ENCODE measurements around the gene TAS1R2. TPM values are rescaled to one million over a fixed set of nuclear protein-coding genes. Genes with fewer than 3 reads are reported as not detected.
A peak's percentile ranks its signal among the peaks of the same experiment; 100 is the strongest.

TAS1R2 gene
- total and polyA plus RNA-seq, 3 donors from 2014 or later: 0.19 TPM; not detected in 2

DNA sequence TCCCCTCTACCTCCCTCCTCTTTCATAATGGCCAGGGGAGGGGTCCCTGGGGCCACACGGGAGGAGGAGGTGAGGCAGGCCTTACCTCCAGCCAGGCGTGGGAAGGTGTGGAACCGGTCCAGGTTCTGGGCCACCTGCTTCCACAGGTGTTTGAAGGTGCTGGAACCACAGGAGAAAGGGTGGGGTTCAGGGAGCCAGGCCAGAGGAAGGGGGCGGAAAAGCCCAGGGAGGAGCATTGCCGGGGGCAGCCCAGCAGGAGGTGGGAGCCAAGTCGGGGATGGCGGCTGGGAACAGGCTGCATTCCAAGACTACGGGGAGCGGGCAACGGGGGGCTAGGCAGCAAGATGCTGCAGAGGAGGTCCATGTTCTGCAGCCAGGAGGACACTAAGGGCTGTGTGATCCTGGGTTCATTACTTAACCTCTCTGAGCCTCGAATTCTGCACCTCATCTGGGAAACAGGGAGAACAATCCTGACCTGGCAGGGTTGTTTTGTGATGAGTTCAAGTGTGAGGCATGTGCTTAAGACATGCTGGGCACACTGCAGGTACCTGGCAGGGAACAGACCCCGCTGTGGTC, 19.8 kb upstream of the TAS1R2 start:
- no peak for DNase-seq
- 87% methylated on average over 11 to 12 of the region's 12 CpGs for WGBS, 2 donors
- Histone ChIP-seq H3K9me3 (no peaks in the 10 kb centered on the region), H3K27ac (no peak overlapping the region), H3K4me3 (no peak overlapping the region), H3K4me1 (peaks cover 8% of the 10 kb centered on the region), H3K27me3 (no peaks in the 10 kb centered on the region), H3K36me3 (ENCODE audit: low read depth, missing control alignments) (no peaks in the 10 kb centered on the region)
- intact Hi-C loops (cut with DNase I; ENCODE audit: low total_unique reads): loop anchor here (5.0 kb wide), 1 partner anchor 282 kb away; no protein-coding TSS in a partner anchor
- no peak for TF ChIP-seq CTCF (IDR thresholded peaks at IDR 0.05)
- TF ChIP-seq POLR2A (IDR thresholded peaks at IDR 0.05): no peak

DNA sequence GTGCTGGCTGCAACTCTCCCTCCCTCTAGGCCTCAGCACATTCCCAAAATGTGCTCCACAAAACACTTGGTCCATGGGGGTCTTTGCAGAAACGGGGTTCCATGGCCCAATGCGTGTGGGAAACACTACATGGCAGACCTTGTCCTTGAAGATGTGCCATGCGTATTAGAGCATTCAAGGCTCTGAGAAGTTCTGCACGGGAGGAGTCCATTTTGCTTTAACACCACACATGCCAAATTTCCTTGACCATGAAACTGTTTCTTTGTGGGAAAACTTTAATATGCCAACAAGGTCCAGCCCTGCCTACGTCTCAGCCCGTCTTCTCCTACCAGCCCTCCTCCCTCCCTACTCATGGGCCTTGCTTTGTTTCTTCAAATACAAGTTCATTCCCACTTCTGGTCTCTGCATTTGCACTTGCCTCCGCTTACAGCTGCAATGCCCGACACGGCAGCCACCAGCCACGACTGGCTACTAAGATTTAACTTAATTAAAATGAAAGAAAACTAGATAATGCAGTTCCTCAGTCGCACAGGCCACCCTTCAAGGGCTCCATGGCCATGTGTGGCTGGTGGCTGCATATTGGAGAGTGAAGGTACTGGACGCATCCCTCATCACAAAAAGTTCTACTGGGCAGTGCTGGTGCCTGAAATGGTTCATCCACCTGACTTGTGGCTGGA, 19.2 kb upstream of the TAS1R2 start:
- no peak overlapping the region for H3K4me3 ChIP-seq
- intact Hi-C loops (cut with DNase I; ENCODE audit: low total_unique reads): loop anchor here (5.0 kb wide), 1 partner anchor 281 kb away; no protein-coding TSS in a partner anchor
- no peaks in the 10 kb centered on the region for H3K36me3 ChIP-seq (ENCODE audit: low read depth, missing control alignments)
- peaks cover 2% of the 10 kb centered on the region for H3K4me1 ChIP-seq
- H3K9me3 ChIP-seq: no peaks in the 10 kb centered on the region
- DNase-seq: no peak
- H3K27me3 ChIP-seq: no peaks in the 10 kb centered on the region
- TF ChIP-seq CTCF (IDR thresholded peaks at IDR 0.05): no peak
- no peak for TF ChIP-seq POLR2A (IDR thresholded peaks at IDR 0.05)
- no peak overlapping the region for H3K27ac ChIP-seq
- 82% methylated on average over 12 of the region's 12 CpGs for WGBS, 2 donors

- DNase-seq: no peak
- intact Hi-C loops (cut with DNase I; ENCODE audit: low total_unique reads): loop anchor here (5.0 kb wide), 1 partner anchor 280 kb away; no protein-coding TSS in a partner anchor
- no peak overlapping the region for H3K27ac ChIP-seq
- TF ChIP-seq CTCF (IDR thresholded peaks at IDR 0.05) (no peak), POLR2A (IDR thresholded peaks at IDR 0.05) (no peak)
- no peaks in the 10 kb centered on the region for H3K9me3 ChIP-seq
- H3K27me3 ChIP-seq: no peaks in the 10 kb centered on the region
- H3K4me3 ChIP-seq: peak overlapping the region in 1 of 2 donors; percentile 9
- H3K36me3 ChIP-seq (ENCODE audit: low read depth, missing control alignments): no peaks in the 10 kb centered on the region
- 61 to 73% methylated on average over 17 to 35 of the region's 35 CpGs for WGBS, 2 donors
- no peaks in the 10 kb centered on the region for H3K4me1 ChIP-seq
These were observed 17.8 kb upstream of the TAS1R2 start for GRCh38 chr1:18877282-18877681.

DNA sequence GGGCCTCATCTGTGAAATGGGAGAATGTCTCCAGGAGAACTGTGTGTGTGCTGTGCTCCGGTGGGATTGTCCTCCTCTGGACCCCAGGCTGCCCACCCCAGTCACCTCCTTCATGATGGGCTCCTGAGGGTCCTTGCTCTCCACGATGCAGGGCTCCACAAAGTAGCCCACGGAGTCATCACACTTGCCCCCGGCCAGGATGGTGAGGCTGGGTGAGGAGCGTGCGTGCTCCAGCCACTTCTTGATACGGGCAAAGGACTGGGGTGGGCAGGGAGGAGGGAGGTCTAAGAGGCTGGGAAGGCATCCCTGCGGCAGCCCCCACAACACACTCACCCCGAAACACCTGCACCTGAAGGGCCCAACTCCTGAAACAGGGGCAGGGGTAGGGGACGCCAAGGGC, 16.8 kb upstream of the TAS1R2 start:
- no peak for TF ChIP-seq POLR2A (IDR thresholded peaks at IDR 0.05)
- no peak for TF ChIP-seq CTCF (IDR thresholded peaks at IDR 0.05)
- no peak overlapping the region for H3K27ac ChIP-seq
- no peak for DNase-seq
- no peaks in the 10 kb centered on the region for H3K4me1 ChIP-seq
- 80 to 81% methylated on average over 5 to 10 of the region's 10 CpGs for WGBS, 2 donors
- no peak overlapping the region for H3K4me3 ChIP-seq
- no peaks in the 10 kb centered on the region for H3K27me3 ChIP-seq
- intact Hi-C loops (cut with DNase I; ENCODE audit: low total_unique reads): loop anchor here (5.0 kb wide), 1 partner anchor 279 kb away; no protein-coding TSS in a partner anchor
- H3K36me3 ChIP-seq (ENCODE audit: low read depth, missing control alignments): no peaks in the 10 kb centered on the region
- no peaks in the 10 kb centered on the region for H3K9me3 ChIP-seq
